Endothelial cell of umbilical vein (primary cell): Measurements from ENCODE around the gene ZFP14. TPM values are rescaled to one million over a fixed set of nuclear protein-coding genes. Genes with fewer than 3 reads are reported as not detected.

Experiments used
- BruUV-seq: library from RNA; stranded (reverse); fragments of 400-500 nt; replicated peaks from 2 replicates; lab custom pipeline; 2021; lab: Mats Ljungman, UMichigan
- CTCF ChIA-PET: fragments of 300-600, 350-600 bp; sonication (Branson Sonifier 250); formaldehyde crosslinking; loops from one replicate; lab custom pipeline; 2021; ENCODE audit warnings: antibody characterized with exemption, inconsistent platforms; lab: Charles Lee
- POLR2A ChIA-PET: fragments of 300-600, 350-600 bp; sonication (Branson Sonifier 250); formaldehyde crosslinking; loops from one replicate; lab custom pipeline; 2021; ENCODE audit warnings: antibody characterized with exemption, inconsistent platforms; lab: Charles Lee
- DNase-seq: peaks from one replicate; pipeline ENCODE4 v3.0.0-alpha.2; 2011; ENCODE audit warnings: low read depth, low spot score
- FAIRE-seq: peaks from 2 replicates; lab custom pipeline; 2011; peaks lifted over from hg19 to GRCh38; lab: Jason Lieb, UNC
- H2AFZ ChIP-seq: 2 replicates; pipeline ENCODE4 v1.6.0; 2012; ENCODE audit warnings: low read depth, low read length, control low read depth, inconsistent platforms
- H3K27ac ChIP-seq: 2 replicates; pipeline ENCODE4 v1.5.1; 2011; ENCODE audit warnings: low read depth, mild to moderate bottlenecking, control low read depth, low read length, moderate library complexity; ENCODE audit not compliant: insufficient read depth
- H3K27me3 ChIP-seq, 2 experiments: 2 replicates each; pipeline versions ENCODE4 v1.6.0 to v1.6.1; 2011; ENCODE audit warnings: low read length in 2 of 2, mixed read lengths in 1 of 2; ENCODE audit not compliant: control insufficient read depth in 2 of 2, insufficient read depth in 2 of 2
- H3K36me3 ChIP-seq, 2 experiments: 2 replicates in 1 of 2; 3 replicates in 1 of 2; pipeline ENCODE4 v1.5.1; 2011; ENCODE audit warnings: low read length in 2 of 2, mild to moderate bottlenecking in 1 of 2, moderate library complexity in 1 of 2; ENCODE audit not compliant: control insufficient read depth in 2 of 2, insufficient read depth in 2 of 2; ENCODE audit errors: extremely low read depth in 1 of 2
- H3K4me1 ChIP-seq: 3 replicates; pipeline ENCODE4 v1.5.1; 2011; ENCODE audit warnings: mild to moderate bottlenecking, low read length; ENCODE audit not compliant: control insufficient read depth, insufficient read depth; ENCODE audit errors: extremely low read depth
- H3K4me2 ChIP-seq: 2 replicates; pipeline ENCODE4 v1.6.1; 2011; ENCODE audit warnings: low read length, control low read depth, mixed read lengths; ENCODE audit not compliant: insufficient read depth
- H3K4me3 ChIP-seq, 3 experiments: fragments of 200-600 bp in 1 of 3; sonication (generic), shearing (Covaris generic) in 1 of 3; replicated peaks in 1 of 3; 2 replicates each; pipeline ENCODE4 v1.5.1; 2011 to 2016; ENCODE audit warnings: control low read depth in 3 of 3, low read length in 3 of 3, mild to moderate bottlenecking in 2 of 3, inconsistent platforms in 1 of 3, low read depth in 1 of 3, moderate library complexity in 1 of 3; ENCODE audit not compliant: insufficient read depth in 1 of 3
- H3K79me2 ChIP-seq: 2 replicates; pipeline ENCODE4 v1.6.0; 2012; ENCODE audit warnings: low read length, inconsistent platforms; ENCODE audit not compliant: control insufficient read depth, insufficient read depth
- H3K9ac ChIP-seq: replicated peaks from 2 replicates; pipeline ENCODE3; 2011; ENCODE audit warnings: low read length, control low read depth; ENCODE audit not compliant: insufficient read depth; ENCODE audit errors: extremely low read depth
- H3K9me1 ChIP-seq: replicated peaks from 3 replicates; pipeline ENCODE4 v1.6.0; 2011; ENCODE audit warnings: mild to moderate bottlenecking, low read length; ENCODE audit not compliant: control insufficient read depth, insufficient read depth; ENCODE audit errors: extremely low read depth
- H3K9me3 ChIP-seq: replicated peaks from 2 replicates; pipeline ENCODE4 v1.5.1; 2012; ENCODE audit warnings: low read length, inconsistent platforms; ENCODE audit not compliant: control insufficient read depth, insufficient read depth
- H4K20me1 ChIP-seq: replicated peaks from 2 replicates; pipeline ENCODE3; 2011; ENCODE audit warnings: mild to moderate bottlenecking, low read length; ENCODE audit not compliant: control insufficient read depth, insufficient read depth; ENCODE audit errors: extremely low read depth
- CTCF ChIP-seq, 2 donors: IDR thresholded peaks; 1 replicate in 1 of 2; 2 replicates in 1 of 2; pipeline ENCODE4 v1.5.1; 2011; ENCODE audit warnings: low read length in 2 of 2, mild to moderate bottlenecking in 2 of 2, moderate library complexity in 2 of 2, control low read depth in 1 of 2, inconsistent platforms in 1 of 2, low read depth in 1 of 2; ENCODE audit not compliant: insufficient read depth in 1 of 2; ENCODE audit errors: extremely low read depth in 1 of 2
- EZH2 ChIP-seq: IDR thresholded peaks from 2 replicates; pipeline ENCODE4 v1.6.1; 2012; ENCODE audit warnings: borderline replicate concordance, low read depth, mild to moderate bottlenecking, moderate library complexity, low read length, inconsistent platforms; ENCODE audit not compliant: severe bottlenecking
- FOS ChIP-seq: IDR thresholded peaks from 2 replicates; pipeline ENCODE4 v1.6.1; 2011; ENCODE audit warnings: mild to moderate bottlenecking, low read length, moderate library complexity, borderline replicate concordance; ENCODE audit not compliant: insufficient read depth
- GATA2 ChIP-seq: IDR thresholded peaks from 2 replicates; pipeline ENCODE4 v1.7.0; 2011; ENCODE audit warnings: low read depth, mild to moderate bottlenecking, moderate library complexity, mixed read lengths, low read length; ENCODE audit not compliant: insufficient read length, insufficient read depth
- JUN ChIP-seq: IDR thresholded peaks from 2 replicates; pipeline ENCODE4 v1.6.1; 2011; ENCODE audit warnings: borderline replicate concordance, low read depth; ENCODE audit not compliant: insufficient read length, insufficient read depth
- MYC ChIP-seq: IDR thresholded peaks from one replicate; pipeline ENCODE4 v1.6.1; 2011; ENCODE audit warnings: mild to moderate bottlenecking, low read depth, low read length
- POLR2A ChIP-seq: IDR thresholded peaks from 2 replicates; pipeline ENCODE4 v1.6.1; 2012; ENCODE audit warnings: low read depth, mild to moderate bottlenecking, control low read depth, low read length
- POLR2AphosphoS5 ChIP-seq: IDR thresholded peaks from 2 replicates; pipeline ENCODE4 v1.6.1; 2012; ENCODE audit warnings: low read depth, mild to moderate bottlenecking, control low read depth, low read length, moderate library complexity; ENCODE audit not compliant: insufficient read depth
- dilution Hi-C: fragments of 300-500 bp; cut with MboI; formaldehyde crosslinking; loops from one replicate; pipeline ENCODE4 v1.15.0; 2019; ENCODE audit warnings: low sequenced_read_pairs; ENCODE audit not compliant: extremely low pct_ligation_motif_present
- intact Hi-C: fragments of 100-400 bp; cut with micrococcal nuclease; formaldehyde crosslinking; loops from one replicate; pipeline ENCODE4 v1.10.0; 2022
- polyA plus RNA-seq, 4 experiments: library from polyadenylated mRNA; depleted of rRNA in 3 of 4; stranded (reverse) in 3 of 4; unstranded in 1 of 4; fragments of >200 nt; gene quantifications; 2 replicates each; pipeline versions ENCODE4 v1.2.1 to v1.2.3, GENCODE V29; 2011 to 2012; ENCODE audit warnings: missing spikeins in 1 of 4
- total RNA-seq: library from RNA; stranded (reverse); gene quantifications from 2 replicates; pipeline ENCODE4 v1.2.3, GENCODE V29; 2021
- TF ChIP-seq, protein P1 (sequence below): IDR thresholded peaks from 2 replicates; pipeline ENCODE4 v1.6.1; 2011; ENCODE audit not compliant: insufficient read depth, insufficient read length

Gene ZFP14
- total and polyA plus RNA-seq, 2 donors (not counting 3 experiments of a cell fraction or from before 2014, with no cell fraction given): 0.59 to 2.6 TPM

DNA sequence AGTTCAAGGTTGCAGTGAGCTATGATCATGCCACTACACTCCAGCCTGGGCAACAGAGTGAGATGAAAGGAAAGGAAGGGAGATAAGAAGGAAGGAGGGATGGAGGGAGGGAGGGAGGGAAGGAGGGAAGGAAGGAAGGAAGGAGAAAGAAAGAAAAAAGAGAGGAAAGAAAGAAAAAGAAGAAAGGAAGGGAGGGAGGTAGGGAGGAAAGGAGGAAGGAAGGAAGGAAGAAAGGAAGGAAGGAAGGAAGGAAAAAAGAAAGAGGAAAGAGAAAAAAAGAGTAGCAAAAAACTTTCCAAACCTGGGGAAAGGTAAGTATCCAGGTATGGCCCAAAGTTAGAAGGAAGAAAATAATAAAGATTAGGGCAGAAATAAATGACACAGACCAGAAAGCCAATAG lies 7.1 kb downstream of the ZFP14 start:
- H3K79me2 ChIP-seq: no peaks in the 10 kb centered on the region
- H3K9me3 ChIP-seq: no peaks in the 10 kb centered on the region
- dilution Hi-C loops (no loop called here), intact Hi-C loops (no loop called here)
- POLR2A ChIA-PET: no interaction called here
- H3K4me1 ChIP-seq: no peaks in the 10 kb centered on the region
- CTCF ChIA-PET: no interaction called here
- no peak overlapping the region for H3K27ac ChIP-seq
- H3K9me1 ChIP-seq: no peaks in the 10 kb centered on the region
- H3K36me3 ChIP-seq: no peaks in the 10 kb centered on the region
- FAIRE-seq: no peak
- no peak for TF ChIP-seq JUN
- no peak for TF ChIP-seq POLR2A
- no peak for TF ChIP-seq EZH2
- TF ChIP-seq MYC: no peak
- no peak for TF ChIP-seq CTCF (IDR thresholded peaks at IDR 0.05; ENCODE audit: extremely low read depth in 1 of 2, insufficient read depth in 1 of 2, low read depth in 1 of 2, low read length in 2 of 2)
- no peak for TF ChIP-seq FOS
- TF ChIP-seq, protein P1, sequence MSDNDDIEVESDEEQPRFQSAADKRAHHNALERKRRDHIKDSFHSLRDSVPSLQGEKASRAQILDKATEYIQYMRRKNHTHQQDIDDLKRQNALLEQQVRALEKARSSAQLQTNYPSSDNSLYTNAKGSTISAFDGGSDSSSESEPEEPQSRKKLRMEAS: no peak
- no peak for TF ChIP-seq POLR2AphosphoS5
- TF ChIP-seq GATA2: no peak
- DNase-seq: no peak
- no peak overlapping the region for H3K4me2 ChIP-seq
- no peaks in the 10 kb centered on the region for H3K27me3 ChIP-seq
- H4K20me1 ChIP-seq: no peaks in the 10 kb centered on the region
- H3K4me3 ChIP-seq: no peak overlapping the region
- H3K9ac ChIP-seq: no peak overlapping the region
- H2AFZ ChIP-seq: no peak overlapping the region
- no TSS peak for BruUV-seq
